ENCODE data around the gene TMEM242.

The TMEM242 gene

GRCh38 chr6:157268835-157269234 lies 54.5 kb downstream of the TMEM242 start:
- no peak for DNase-seq

- no peak for DNase-seq
Observed at GRCh38 chr6:157268396-157268795, 54.9 kb downstream of the TMEM242 start.

- no peak for DNase-seq
Observed at GRCh38 chr6:157267654-157268053, 55.7 kb downstream of the TMEM242 start.

- no peak for DNase-seq
Observed at GRCh38 chr6:157267109-157267611, 56.2 kb downstream of the TMEM242 start.

- no peak for DNase-seq
Observed at GRCh38 chr6:157266274-157267101, 56.8 kb downstream of the TMEM242 start.

GRCh38 chr6:157265635-157266034 lies 57.7 kb downstream of the TMEM242 start:
- DNase-seq = peak; percentile 9

GRCh38 chr6:157265186-157265585 lies 58.1 kb downstream of the TMEM242 start:
- DNase-seq = no peak

DNA sequence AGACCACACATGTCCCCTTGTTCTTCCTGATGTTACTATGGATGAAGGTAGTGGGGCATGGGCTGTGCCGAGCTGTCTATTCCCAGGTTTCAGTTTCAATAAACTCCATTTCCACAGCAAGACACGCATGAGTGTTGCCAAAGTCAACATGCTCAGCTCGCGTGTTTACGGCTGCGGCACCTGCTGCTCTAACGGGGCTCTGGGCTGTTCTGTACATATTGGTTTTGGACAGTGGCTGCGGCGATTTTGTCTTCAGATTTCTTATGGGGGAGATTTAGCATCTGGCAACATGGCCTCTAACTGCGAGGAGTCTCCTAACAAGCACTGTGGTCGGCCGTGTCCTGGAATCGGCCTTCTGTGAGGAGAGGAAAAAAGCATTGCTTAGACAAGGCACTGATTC lies 58.6 kb downstream of the TMEM242 start:
- DNase-seq = peak; percentile 47

DNA sequence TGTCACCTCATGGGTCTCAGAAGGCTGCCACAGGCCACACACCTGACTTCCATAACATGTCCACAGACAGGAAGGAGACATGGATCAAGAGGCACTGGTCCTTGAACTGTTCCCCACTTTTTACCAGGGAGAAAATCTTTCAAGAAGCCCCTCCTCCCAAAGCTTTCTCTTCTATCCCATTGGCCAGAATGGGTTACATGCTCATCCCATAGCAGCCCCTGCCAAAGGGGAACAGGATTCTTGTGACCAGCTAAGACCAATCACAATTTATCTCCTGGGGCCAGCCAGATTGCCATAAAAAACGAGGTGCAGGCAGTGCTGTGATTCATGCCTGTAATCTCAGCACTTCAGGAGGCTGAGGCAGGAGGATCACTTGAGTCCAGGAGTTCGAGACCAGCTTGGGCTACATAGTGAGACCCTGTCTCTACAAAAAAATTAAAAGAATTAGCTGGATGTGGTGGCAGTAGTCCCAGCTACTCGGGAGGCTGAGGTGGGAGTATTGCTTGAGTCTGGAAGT lies 59.4 kb downstream of the TMEM242 start:
- DNase-seq = no peak

DNA sequence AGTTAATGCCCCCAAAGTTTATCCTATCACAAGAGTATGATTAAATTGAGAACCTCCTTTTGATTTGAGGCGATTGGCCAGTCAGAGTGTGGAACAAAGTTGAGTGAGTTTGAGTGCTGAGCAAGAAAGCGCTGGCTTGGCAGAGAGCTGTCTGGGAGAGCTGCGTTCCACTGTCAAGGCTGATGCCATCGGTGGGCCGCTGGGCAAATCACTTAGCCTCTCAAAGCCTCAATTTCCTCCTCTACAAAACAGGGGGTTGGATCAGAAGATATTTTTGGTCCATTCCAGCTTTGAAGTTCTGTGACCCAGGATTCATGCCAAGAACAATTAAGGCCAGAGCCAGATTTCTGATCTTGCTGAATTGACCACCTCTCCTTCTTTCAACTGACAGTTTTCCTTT lies 60.2 kb downstream of the TMEM242 start:
- DNase-seq = no peak

- no peak for DNase-seq
Observed at GRCh38 chr6:157261606-157262005, 61.7 kb downstream of the TMEM242 start.

- DNase-seq = no peak
Observed at GRCh38 chr6:157260735-157261410, 62.4 kb downstream of the TMEM242 start.

DNA sequence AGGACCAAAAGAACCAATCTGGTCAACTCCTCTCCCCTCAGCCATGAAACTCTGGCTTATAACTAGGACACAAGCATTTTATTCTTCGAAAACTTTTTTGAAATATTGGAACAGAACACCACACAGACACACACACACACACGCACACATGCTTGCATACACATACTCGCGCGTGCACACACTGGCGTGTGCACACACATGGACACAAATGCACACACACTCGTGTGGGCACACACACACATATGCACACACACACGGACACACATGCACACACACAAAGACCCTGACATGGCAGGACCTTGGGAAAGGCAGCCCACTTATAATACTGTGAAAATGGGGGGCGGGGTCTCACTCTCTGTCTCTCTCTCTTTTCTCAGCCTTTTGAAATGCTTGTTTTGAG lies 63.9 kb downstream of the TMEM242 start:
- DNase-seq = no peak

DNA sequence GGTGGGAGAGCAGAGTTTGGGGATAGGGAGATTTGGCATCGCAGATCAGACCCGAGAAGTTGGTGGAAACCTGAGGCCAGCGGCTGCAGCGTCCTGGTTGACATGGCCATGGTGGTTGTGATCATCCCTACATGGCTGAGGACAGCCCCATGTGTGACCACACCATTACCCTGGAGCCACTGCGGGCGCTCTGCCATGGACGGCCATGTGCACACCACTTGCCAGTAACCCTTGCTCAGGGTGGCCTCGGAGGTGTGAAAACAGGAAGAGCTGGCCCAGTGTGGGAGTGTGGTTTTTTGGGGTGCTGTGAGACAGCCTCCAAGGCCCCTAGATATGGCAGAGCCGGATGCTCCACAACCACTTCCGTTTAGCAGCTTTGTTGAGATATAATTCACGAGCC lies 64.4 kb downstream of the TMEM242 start:
- no peak for DNase-seq

GRCh38 chr6:157255079-157255478 lies 68.2 kb downstream of the TMEM242 start:
- DNase-seq = no peak

- no peak for DNase-seq
Observed at GRCh38 chr6:157254538-157254937, 68.8 kb downstream of the TMEM242 start.

DNA sequence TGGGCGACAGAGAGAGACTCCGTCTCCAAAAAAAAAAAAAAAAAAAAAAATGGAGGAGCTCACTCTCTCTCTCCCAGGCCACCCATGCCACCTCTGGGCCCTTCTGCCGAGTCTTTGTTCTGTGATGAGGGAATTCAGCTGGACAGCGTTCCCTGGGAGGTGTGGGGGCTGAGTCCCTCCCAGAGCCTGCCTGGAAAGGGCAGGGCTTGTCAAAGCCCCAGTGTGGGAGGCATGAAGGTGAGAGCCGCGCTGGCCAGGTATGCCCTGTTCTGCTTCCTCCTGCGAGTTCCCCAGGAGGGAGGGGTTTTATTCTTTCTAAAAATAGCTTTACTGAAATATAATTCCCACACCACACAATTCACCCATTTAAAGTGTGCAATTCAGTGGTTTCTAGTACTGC lies 69.6 kb downstream of the TMEM242 start:
- DNase-seq = no peak

DNA sequence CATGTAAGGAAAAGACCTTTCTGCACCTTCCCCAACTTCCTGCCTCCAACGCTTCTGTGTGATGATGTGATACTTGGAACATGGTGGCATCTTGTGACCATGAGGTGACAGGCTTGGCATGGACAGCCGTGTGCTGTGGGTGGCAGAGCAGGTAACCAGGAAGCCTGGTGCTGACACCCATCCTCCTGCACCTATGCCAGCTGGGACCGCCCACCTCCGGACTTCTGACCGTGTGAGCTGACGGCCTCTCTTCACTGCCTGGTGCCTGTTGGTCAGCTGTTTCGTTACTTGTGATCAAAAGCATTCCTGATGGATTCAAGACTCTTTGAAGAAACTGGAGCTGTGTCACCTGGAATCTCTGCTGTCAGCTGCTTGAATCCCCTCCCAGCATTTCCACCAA lies 70.3 kb downstream of the TMEM242 start:
- DNase-seq = no peak

- DNase-seq = no peak
Observed at GRCh38 chr6:157251586-157252247, 71.6 kb downstream of the TMEM242 start.

- DNase-seq = no peak
Observed at GRCh38 chr6:157249826-157250225, 73.5 kb downstream of the TMEM242 start.

DNA sequence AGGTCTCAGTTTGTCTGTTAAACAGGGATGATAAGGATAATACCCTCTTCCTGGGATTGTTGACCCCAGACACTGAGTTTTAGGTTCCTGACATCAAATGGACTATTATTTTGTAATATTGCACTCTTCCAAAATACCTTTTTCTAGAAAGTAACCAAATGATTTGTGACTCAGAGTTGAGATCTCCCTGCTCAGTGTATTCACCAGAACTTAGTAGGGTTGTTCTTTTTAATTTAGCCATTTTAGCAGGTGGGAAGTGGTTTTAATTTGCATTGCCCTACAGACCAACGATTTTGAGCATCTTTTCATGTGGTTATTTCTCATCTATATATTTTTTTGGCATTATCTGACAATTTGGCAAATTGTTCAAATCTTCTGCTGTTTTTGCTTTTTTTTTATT lies 75.1 kb downstream of the TMEM242 start:
- no peak for DNase-seq

- DNase-seq = no peak
Observed at GRCh38 chr6:157246771-157247484, 76.4 kb downstream of the TMEM242 start.

All from COR-L47 (cell line).